Prostate gland (tissue), 2 donors: ENCODE data around the gene ENPEP.

ENCODE experiments used
- POLR2AphosphoS5 ChIP-seq: sonication (generic); formaldehyde crosslinking; IDR thresholded peaks from one replicate; pipeline ENCODE4 v1.6.1; 2017; ENCODE audit warnings: antibody characterized with exemption
- TF ChIP-seq, protein P1 (sequence below), 4 experiments: fragments of 200-600 bp in 2 of 4; fragments of 450-650 bp in 2 of 4; sonication (generic) in 2 of 4; IDR thresholded peaks; 1 replicate in 3 of 4; 2 replicates in 1 of 4; pipeline ENCODE4 v1.5.1; 2016 to 2019; ENCODE audit warnings: antibody characterized with exemption in 4 of 4, mild to moderate bottlenecking in 2 of 4, moderate library complexity in 2 of 4

DNA sequence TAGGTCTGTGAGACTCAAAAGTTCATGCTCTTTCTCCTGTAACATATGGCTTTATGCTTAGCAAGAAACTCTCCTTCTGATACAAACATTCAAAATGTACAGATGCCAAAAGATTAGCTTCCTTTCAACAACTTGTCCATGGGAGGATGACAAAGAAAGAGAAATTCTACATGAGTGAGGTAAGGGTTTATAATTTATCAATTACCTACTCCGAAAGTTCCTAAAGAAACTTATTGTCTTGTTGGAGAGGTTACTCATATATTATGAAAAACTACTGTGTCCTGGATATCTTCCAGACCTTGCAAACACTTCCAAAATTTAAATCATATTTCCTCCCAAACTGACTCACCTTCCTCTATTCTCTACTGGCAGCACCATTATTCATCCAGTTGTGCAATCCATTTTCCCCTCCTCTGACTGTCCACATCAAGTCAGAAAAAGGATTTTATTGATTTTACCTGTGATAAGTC lies 65.1 kb downstream of the ENPEP start:
- TF ChIP-seq, protein P1, sequence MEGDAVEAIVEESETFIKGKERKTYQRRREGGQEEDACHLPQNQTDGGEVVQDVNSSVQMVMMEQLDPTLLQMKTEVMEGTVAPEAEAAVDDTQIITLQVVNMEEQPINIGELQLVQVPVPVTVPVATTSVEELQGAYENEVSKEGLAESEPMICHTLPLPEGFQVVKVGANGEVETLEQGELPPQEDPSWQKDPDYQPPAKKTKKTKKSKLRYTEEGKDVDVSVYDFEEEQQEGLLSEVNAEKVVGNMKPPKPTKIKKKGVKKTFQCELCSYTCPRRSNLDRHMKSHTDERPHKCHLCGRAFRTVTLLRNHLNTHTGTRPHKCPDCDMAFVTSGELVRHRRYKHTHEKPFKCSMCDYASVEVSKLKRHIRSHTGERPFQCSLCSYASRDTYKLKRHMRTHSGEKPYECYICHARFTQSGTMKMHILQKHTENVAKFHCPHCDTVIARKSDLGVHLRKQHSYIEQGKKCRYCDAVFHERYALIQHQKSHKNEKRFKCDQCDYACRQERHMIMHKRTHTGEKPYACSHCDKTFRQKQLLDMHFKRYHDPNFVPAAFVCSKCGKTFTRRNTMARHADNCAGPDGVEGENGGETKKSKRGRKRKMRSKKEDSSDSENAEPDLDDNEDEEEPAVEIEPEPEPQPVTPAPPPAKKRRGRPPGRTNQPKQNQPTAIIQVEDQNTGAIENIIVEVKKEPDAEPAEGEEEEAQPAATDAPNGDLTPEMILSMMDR (IDR thresholded peaks at IDR 0.05): no peak
- TF ChIP-seq POLR2AphosphoS5: no peak
